Mesenteric fat pad (tissue), 1 donor: ENCODE results near the gene GRIK1. TPM values are rescaled to one million over a fixed set of nuclear protein-coding genes. Genes with fewer than 3 reads are reported as not detected.

ENCODE experiments used
- DNase-seq: peaks from one replicate; pipeline ENCODE4 v3.0.0-alpha.2; 2020; ENCODE audit warnings: low spot score
- total RNA-seq: library from RNA; stranded (reverse); fragmentation: NEBNext Ultra II Directional; extraction: Animal tissue kit (Norgen Biotek cat#: 25700); gene quantifications from one replicate; pipeline ENCODE4 v1.2.1, GENCODE V29; 2021
- donor health status: DM: yes; HTN: yes; CAD: no.

GRIK1 gene
- total RNA-seq, 1 donor from 2014 or later: 0.16 TPM

DNA sequence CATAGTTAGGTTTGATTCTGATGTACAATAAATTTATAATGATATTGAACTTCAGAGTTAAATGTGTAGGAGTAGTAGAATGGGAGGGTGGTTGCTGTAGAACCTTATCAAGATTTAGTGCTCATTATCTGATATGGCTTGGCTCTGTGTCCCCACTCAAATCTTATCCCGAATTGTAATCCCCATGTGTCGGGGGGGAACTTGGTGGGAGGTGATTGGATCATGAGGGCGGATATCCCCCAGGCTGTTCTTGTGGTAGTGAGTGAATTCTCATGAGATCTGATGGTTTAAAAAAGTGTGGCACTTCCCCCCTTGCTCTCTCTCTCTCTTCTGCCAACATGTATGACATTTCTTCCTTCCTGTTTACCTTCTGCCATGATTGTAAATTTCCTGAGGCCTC, 265.5 kb downstream of the GRIK1 start:
- no peak for DNase-seq

DNA sequence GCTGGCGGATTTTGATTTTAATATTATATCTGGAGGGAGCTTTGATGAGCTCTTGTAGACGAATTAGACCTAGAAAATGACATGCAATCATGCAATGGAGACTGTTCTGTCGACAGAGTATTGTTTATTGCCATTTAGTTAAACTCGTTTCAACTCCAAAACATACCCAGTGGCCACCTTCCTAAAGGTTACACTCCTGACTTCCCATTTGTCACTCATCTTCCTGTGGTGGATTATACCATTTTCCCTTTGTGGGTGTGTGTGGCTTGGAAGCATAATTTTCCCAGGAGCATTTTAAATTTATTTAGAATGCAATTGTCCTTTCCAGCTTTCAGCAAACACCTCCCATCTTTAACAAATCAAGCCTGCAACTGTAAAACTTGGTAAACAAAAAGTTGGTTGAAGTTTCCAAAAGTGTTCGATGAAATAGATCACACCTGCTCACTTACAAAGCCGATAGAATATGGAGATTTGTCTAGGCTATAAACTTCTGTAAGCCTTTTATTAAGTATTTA, 266.6 kb downstream of the GRIK1 start:
- no peak for DNase-seq

DNA sequence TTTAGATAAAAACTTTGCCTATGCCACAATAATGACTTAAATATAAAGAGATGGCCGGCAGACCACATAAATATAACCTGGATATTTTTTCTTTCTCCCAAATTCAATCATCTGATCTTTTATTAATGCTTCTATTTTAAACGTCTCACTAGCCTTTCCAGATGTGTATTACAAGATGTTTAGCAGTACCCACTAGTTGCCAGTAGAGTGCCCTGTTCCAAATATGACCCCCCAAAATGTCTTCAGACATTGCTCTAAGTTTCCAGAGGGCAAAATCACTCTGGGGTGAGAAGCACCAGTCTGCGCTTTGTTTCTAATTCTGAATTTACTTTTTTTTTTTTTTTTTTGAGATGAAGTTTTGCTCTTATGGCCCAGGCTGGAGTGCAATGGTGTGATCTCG, 268.1 kb downstream of the GRIK1 start:
- no peak for DNase-seq

DNA sequence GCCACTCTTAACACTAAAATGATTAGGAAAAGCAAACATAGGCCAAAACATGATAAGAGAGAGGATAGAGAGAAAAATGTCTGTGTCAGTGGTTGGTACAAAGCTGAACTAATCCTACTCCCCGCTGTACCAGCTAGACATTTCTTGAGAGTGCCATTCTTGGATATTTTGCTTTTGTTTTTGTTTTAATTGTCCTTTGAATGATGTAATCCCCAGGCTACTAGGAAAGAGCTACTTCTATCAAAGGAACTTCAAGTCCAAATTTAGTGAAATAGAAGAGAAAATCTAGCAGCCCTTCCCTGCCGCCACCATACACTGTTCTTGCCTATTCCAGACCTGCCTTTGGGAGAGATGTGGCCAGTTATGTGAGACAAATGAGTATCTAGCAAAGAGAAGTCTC, 269.6 kb downstream of the GRIK1 start:
- DNase-seq: no peak

DNA sequence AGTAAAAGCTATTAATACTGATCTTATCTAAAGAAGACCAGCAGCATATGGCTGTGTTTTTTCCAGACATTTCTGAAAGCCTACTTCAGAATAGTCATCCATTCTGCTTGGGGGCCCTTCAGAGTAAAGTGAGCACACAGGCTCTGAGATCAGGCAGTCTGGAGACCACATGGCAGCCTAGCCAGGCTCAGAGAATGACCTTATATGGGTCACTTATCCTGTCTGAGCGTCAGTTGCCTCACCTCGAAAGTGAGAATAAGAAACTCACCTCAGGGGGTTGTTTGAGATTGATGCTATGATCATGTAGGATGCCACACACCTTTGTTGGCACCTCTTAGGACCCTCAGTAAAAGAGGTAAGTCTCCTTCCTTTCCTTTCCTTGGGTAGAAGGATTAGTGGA, 270.4 kb downstream of the GRIK1 start:
- DNase-seq: no peak

DNA sequence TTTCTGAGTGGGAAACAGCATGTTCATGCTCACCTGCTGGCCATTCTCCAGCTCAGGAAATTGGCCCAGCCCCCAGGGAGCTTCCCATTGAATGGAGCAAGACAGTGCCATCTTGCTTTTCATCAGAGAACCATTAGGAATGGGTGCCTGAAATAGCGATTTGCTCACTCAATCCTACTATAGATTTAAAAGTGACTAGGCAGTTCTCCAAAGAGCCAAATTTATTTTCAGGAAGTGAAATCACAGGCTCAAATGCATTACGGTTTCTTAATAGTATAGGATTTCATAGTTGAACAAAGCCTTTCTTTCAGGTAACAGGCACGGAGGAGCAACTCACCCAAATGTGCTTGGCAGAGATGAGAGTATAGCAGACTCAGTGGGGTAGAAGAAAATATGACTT, 272.1 kb downstream of the GRIK1 start:
- DNase-seq: no peak

DNA sequence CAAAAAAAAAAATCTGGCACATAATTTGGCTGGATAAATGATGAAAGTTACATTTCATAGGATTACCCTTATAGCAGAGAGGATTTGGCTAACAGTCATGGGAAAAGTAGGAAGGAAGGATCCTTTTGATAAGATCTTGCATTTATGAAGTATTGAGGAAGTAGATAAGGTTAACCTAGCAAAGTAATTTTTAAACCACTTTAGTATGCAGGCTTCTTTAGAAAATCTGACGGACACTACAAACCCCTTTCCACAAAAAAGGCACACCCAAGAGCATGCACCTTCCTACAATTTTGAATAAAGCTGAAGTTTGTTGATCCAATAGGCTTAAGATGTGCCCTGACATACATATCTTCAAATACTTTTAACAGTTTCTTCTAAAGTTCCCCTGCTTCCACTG, 275.2 kb downstream of the GRIK1 start:
- DNase-seq: no peak

DNA sequence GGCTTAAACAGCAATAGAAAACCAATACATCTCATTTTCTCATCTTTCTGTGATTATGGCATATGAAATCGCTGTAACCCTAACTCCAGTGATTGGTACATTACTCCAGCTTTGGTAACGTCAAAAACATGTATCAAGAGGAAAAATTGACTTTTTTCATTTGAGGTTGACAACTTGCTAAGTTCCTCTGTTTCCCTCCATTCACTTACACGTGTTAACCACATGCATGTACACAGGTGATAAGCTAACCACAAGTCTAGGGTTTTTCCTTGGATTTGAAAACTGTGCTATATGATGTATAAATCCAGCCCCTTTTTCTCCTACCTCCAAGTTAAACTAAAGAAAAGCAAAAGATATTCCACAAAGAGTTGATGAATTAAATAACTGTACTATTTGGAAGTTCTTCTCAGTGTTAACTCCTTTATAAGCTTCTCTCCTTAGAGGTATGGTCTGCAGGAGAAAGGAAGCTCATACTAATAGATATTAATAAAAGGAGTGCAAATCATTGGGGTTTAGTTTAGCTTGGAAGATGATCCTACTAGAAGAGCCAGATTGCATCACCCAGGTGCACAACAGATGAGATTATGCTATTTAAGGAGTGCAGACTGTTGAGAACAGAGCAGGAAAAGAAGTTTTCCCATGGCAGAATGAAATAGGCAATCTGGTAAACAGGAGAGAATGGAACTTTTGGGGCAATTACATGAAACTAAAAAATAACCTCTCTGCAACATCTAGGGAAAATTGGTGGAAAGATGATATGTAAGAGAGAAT, 277.9 kb downstream of the GRIK1 start:
- DNase-seq: no peak

DNA sequence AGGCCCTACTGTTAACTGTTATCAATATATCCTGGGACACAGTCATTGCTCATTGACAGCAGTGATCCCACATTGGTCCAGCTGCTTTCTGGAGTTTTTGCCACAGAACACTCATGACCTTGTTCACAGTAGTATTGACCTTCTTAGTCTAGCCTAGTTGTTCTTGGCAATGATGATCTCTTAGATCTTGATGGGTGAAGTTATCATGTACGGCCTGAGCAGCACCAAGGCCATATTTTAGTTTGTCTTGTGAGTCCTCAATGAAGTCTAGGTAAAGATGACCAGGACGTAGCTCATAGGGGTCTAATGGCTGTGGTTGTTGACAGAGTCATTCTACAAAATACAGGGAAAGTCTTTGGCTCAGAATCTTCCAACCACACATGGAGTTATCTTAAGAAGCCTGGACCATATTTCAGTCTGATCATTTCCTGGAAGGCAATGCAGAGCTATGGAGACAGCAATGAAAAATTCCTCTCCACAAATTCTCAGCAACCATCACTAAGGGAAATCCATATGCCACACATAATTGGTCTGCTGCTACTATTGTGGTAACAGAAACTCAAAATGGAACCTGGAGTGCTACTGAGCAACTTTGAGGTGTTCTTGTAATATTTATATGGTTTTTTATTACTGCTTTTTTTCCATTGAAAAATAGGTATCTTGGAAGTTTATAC, 279.6 kb downstream of the GRIK1 start:
- no peak for DNase-seq

DNA sequence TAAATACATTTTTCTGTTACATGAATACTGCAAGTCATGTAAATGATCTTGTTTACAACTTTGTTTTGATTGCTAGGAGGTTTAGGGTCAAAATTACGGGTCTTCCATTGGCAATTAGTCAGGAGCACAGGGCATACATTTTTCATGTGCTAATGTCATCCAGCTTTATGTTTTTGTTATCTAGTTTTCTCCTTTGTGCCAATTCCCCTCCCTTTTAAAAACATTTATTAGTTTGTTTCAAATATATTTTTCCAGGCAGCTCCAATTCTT, 280.9 kb downstream of the GRIK1 start:
- DNase-seq: no peak

DNA sequence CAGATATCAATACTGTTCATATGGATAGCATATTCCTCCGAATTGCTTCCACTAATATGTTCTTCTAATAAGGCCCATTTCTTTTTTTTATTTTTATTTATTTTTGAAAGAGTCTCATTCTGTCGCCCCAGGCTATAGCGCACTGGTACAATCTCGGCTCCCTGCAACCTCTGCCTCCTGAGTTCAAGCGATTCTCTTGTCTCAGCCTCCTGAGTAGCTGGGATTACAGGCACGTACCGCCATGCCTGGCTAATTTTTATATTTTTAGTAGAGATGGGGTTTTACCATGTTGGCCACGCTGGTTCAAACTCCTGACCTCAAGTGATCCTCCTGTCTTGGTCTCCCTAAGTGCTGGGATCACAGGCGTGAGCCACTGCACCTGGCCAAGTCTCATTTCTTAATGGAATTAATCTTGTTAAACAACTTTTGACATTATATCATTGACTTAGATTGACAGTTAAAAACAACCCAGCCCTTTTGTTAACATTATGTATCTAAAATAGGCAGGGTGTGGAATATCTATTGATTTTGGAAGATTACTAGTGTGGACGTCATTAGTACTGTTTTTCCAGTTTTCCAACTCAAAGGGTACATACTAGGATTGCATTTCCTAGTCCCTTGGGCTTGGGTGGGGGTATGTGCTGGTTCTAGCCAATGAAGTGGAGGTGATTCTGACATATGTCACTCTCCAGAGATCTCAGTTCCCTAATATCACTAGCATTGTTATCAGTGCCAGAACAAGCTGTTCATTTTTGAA, 281.4 kb downstream of the GRIK1 start:
- no peak for DNase-seq

DNA sequence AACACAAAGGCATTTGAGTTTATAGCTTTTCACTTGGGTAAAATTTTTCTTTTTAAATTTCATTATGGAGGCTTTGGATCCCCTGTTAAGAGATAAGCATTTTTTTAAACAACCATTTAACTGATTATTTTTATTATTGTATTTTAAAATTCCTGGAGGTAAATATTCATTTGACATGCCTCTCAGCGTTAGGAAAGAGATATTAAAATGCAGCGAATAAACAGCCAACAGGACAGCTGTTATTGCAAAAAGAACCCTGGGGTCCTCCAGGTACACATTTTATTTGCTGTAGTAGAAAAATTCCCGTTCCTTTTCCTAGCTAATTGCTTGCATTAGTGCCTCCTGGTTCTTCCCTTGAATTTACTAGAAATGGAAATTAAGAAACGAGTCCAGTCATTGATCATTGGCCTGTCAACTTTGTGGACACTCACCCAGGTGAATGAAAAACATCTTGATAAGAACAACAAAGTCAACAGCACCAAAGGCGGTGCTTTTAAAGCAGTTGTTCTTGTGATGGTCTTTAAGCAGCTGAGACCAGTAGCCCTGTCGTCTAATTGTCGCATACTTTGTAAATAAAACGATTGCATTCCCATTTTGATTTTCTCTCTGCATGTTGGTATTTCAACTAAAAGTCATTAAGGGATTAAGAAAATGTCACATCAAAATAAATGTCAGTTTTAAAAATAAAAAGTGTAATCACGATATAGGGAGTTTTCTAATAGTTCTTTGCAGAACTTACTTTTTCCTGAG, 282.4 kb downstream of the GRIK1 start:
- no peak for DNase-seq

DNA sequence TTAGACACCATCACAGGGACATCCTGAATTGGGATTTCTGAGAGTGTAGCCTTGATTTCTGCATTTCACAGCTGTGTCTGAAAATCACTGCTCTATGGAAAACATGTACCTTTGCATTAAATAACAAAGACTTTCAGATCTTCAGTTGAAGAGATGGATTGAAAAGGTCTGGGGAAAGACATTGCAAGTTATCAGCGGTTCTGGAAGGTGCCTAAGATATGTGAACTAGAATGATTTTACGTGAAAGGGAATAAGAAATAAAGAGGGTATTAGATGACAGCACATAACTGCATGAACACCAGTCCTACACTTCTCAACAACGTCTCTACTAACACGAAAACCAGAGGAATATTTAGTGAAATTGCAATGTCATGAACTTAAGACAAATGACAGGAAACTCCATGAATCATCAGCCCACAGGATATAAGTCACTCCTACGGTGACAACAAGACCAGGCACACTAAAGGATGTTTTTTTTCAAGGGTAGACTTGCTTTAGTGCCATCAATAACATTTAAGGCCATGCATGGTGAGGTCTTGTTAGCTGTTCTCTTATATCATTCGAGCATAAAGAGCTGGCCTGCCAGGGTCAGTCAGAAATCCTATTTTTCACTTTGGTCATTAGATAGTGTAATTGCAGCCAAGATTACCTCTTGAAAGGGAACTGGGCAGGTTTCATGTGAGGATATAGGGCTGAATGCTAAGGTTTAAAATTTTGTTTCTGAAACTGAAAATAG, 283.1 kb downstream of the GRIK1 start:
- DNase-seq: no peak

DNA sequence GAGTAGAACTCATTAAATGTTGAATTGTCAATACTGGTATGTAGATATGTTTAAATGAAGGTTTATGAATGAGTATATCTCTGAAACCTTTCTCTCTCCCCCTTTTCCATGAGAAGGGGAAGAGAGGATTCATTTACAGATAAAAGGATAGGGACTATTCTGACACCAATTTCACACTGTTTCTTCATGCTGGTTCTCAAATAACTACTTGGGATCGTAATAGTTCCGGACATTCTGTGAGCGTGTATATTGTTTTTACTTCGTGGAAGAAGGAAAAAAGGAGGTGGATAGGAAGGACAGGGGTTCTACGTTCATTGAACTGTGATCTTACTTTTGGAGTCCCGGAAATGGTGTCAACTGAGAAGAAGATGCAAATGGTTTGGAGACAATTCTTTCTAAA, 284.2 kb downstream of the GRIK1 start:
- no peak for DNase-seq

DNA sequence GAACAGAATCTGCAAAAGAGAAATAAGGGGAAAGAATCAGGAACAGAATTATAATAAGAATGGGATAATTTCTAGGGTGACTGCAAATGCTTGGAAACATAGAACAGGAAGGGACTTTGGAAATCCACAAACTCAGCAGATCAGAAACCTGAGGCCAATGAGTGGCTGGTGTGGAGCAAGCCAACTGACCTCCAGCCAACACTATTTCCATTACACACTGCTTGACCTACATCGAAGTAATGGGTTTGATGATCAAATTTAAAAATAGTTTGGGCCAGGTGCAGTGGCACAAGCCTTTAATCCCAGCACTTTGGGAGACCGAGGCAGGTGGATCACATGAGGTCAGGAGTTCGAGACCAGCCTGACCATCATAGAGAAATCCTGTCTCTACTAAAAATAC, 284.9 kb downstream of the GRIK1 start:
- DNase-seq: no peak

DNA sequence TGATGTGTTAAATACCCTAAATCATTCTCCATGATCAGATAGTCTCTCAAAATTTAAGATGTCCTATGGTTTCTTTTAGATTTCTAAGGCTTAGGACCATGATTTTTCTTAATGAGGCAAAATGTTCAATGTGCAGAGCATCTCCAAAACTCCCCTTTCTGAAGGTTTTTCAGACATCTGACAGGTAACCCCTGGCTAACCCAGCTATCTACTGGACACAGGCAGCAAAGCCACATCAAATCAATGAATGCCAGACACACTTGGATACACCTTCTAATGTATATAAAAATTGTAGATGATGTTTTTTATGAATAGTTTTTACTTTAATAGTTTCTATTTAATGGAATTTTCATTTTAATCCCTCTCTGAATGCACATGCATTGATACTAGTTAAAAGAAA, 285.6 kb downstream of the GRIK1 start:
- DNase-seq: no peak

DNA sequence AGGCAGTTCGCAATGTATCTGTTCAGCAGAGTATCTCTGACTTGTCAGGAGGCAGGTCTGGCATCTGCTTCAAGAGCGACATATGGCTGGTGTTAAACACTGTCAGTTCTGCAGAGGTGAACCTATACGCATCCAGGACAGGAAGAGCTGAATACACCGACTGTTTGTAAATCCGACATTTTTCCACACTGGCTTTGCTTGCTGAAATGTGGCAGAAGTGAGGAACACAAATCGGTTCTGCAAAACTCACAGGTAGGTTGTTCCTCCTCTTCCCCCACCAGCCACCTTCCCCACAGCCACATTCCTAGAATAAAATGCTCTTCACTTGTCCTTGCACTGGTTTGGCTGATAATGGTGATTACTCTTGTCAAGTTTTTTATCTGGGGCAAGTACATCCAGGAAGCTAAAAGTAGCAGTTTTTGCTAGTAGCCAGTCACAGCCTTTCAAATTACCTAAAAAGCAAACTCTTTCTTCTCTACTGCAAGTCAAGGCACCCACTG, 289.2 kb downstream of the GRIK1 start:
- no peak for DNase-seq

DNA sequence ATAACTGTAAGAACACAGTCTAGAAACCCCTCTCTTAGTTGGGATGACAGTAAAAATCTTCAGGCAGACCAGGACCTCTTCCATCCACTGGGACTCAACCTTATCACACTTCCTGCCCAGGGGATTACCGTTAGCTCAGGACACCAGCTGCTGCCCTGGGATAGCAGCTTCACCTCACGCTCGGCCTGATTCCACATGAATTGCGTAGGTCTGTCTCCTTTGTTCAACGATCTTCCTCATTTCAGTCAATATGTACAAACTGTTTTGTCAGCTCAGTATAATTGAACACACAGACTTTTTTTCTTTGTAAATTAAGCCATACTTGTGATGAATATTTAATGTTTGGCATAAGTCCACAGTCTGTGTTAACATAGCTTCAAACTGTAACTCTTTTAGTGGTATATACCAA, 290.4 kb downstream of the GRIK1 start:
- no peak for DNase-seq

DNA sequence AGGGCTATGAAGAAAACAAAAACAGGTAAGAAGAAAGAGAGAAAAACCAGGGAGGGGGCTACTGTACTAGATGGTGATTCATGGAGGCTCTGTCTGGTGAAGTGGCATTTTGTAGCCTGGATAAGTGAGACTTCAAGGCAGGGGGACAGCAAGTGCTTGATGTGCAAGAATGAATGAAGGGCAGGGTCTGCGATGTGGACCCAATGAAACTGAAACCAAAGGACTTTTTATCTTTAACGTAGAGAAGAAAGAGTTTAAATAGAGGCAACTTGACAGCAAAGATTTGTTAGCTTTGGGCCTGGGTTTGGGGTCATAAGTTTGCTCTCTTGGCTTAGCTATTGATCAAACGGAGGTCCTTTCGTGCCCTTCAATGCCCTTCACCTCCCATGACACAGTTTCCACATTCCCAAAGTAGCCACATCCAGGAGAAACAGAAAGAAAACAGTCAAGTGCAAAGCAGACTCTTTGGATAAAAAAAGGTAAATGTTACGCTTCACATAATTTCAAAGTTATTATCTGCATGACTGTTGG, 291.0 kb downstream of the GRIK1 start:
- DNase-seq: no peak

DNA sequence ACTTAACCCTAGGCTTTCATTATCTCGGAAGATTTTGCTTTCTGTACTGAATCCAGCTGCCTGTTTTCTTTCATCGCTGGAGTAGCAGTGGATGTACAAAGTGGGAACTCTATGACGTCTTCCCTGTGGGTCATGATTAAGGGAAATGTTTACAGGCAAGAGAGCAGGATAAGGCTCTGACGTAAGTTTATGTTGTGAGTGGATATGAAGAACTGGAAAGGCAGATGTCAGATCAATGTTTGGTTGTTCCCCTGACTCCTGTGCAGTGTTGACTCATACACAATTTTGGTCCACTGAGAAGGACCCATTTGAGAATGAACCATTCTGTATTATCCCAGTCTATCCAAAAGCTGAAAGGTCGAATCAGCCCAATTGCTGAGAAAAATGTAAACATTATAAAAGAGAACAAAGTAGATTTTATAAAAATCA, 292.4 kb downstream of the GRIK1 start:
- DNase-seq: no peak
